IMR-90 (cell line): ENCODE data around the gene ABCD1.

Experiments used
- CTCF ChIP-seq: conservative IDR thresholded peaks from 2 replicates; pipeline ENCODE4 v1.5.1; 2012; ENCODE audit warnings: mild to moderate bottlenecking, low read depth, low read length, improper control_type of control experiment
- POLR2A ChIP-seq: IDR thresholded peaks from 2 replicates; pipeline ENCODE4 v1.6.1; 2012; ENCODE audit warnings: mild to moderate bottlenecking, low read depth, low read length

GRCh38 chrX:153768311-153769157 lies 43.9 kb downstream of the ABCD1 start:
- no peak for TF ChIP-seq POLR2A
- no peak for TF ChIP-seq CTCF
